G401 (cell line): Measurements from ENCODE around the gene SLX9. TPM values are rescaled to one million over a fixed set of nuclear protein-coding genes. Genes with fewer than 3 reads are reported as not detected.

Experiments
- DNase-seq: peaks from one replicate; pipeline ENCODE4 v3.0.0-alpha.2; 2015; ENCODE audit warnings: low spot score
- in situ Hi-C: cut with HindIII; loops from 2 replicates; pipeline ENCODE4 v1.10.0; 2016; ENCODE audit warnings: low sequenced_read_pairs, mixed read lengths
- total RNA-seq: library from RNA; depleted of rRNA; stranded (reverse); fragments of >200 nt; shearing (Covaris generic); gene quantifications from 2 replicates; pipeline ENCODE4 v1.2.3, GENCODE V29; 2014

The SLX9 gene
- total RNA-seq, 1 experiment from 2014 or later, result 48.2 TPM

DNA sequence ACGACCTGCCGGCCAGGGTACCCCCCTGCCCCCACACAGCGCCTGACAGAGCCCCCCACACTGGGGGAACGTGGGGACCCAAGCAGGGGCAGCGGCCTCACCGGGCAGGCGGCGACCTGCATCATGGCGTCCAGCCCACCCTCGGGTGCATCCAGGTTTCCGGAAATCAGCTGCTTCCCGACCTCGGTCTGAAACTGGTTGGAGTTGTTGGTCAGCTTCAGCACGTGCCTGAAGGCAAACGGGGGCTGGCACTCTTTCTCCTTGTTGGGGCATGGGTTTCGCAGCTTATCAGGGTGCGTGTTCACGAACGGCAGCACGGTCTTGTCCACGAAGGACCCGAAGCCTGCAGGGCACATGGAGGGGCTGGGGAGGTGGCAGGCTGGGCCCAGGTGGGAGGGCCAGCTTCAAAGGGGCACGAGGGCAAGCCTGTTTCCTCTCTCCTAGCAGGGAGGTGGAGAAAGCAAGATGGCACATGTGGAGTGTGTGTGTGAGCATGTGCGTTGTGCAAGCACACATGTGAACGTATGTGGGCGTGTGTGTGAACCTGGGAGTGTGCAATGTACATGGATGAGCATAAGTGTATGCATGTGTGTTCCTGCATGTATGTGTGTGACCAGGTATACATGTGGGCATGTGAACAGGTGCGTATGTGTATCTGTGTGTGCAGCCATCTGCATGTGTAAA is 38.3 kb upstream of the SLX9 start:
- no peak for DNase-seq
- in situ Hi-C loops, result no loop called here

DNA sequence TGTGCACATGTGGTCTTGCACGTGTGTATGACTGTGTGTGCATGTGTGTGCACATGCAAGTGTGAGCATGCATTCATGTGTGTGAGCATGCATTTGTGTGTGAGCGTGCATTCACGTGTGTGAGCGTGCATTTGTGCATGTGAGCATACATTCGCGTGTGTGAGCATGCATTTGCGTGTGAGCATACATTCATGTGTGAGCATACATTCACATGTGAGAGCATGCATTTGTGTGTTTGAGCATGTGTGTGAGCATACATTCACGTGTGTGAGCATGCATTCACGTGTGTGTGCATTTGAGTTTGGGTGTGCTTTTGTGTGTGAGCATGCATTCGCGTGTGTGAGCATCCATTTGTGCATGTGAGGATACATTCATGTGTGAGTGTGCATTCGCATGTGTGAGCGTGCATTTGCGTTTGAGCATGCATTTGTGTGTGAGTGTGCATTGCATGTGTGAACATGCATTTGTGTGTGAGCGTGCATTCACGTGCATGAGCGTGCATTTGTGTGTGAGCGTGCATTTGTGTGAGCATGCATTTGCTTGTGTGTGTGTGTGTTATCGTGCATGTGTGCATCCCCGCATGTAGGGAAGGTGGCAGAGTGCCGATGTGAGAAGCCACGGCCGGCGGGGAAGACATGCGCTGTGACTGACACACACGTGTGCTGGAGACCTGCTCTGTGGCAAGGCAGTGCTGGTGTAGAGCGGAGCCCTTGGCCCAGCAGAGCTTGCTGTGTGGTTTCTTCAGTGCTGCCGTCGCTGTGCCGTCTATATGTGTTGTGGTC is 37.4 kb upstream of the SLX9 start:
- in situ Hi-C loops, result no loop called here
- no peak for DNase-seq

DNA sequence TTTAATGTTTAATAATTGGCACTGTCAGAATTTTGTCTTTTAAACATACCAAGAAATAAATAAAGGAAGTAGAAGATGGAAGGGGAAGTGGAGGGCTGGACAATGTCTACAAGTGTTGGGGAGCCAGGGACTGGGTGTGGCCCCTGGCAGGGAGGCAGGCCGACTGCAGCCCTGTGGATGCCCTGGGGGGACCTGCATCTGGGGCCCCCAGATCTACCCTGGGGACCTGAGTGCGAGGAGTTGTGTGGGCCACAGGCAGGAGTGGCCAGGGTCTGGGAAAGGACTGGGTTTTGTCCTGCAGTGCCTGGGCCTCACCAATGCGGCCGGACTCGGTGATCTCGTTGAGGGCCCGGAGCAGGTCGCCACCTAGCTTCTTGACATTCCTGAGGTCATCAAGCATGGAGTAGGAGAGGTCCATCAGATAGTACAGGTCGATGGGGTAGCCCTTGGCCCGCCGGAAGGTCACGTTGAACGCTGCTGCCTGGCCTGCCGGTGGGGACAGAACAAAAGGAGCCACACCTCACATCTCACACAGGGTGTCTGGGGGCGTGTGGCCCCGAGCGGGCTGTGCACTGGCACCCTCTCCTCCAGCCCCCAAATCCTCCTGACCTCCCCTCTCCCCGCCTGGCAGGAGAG is 36.7 kb upstream of the SLX9 start:
- in situ Hi-C loops, result no loop called here
- no peak for DNase-seq

DNA sequence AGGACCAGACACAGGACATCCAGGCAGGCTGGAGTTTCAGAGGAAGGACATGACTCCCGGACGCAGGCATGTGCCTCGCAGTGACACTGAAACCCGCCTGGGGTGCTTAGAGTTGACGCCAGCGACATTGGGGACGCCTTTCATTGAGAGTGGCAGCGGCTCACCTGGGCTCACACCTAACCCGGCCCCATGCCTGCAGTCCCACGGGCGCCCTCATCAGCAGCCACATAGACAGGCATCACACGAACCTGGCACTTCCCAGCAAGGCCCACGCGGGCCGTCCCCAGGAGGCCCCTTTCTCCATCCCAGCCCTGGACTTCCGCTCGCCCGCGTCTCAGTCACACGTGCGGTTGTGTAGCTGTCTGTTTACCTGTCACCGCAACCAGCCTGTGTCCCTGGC is 36.1 kb upstream of the SLX9 start:
- in situ Hi-C loops, result no loop called here
- DNase-seq, result no peak

DNA sequence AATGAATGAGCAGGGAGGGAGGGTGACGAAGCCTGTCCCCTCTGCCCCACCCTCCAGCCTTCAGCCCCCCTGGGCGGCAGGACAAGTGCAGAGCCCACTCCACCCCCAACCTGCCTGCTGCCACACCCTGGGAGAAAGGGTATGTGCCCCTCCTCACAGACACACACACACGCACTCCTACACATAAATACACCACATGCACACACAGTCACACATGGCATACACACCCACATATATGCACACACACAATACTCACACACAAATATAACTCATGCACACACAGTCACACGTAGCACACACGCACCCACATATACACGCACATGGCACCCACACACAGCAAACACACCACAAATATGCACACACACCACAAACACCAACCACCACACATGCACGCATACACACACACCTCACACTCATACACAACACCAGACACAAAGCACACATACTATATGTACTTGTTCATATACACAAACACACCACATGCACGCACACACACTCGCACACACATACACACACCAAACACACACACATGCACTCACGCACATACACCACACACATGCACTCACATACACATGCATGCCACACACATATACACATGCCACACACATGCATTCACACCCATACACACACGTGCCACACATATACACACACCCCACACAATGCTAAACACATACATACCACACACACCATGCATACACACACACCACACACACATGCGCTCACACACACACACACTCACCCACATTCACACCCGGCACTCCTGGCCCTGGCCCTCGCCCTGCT is 35.5 kb upstream of the SLX9 start:
- in situ Hi-C loops, result no loop called here

DNA sequence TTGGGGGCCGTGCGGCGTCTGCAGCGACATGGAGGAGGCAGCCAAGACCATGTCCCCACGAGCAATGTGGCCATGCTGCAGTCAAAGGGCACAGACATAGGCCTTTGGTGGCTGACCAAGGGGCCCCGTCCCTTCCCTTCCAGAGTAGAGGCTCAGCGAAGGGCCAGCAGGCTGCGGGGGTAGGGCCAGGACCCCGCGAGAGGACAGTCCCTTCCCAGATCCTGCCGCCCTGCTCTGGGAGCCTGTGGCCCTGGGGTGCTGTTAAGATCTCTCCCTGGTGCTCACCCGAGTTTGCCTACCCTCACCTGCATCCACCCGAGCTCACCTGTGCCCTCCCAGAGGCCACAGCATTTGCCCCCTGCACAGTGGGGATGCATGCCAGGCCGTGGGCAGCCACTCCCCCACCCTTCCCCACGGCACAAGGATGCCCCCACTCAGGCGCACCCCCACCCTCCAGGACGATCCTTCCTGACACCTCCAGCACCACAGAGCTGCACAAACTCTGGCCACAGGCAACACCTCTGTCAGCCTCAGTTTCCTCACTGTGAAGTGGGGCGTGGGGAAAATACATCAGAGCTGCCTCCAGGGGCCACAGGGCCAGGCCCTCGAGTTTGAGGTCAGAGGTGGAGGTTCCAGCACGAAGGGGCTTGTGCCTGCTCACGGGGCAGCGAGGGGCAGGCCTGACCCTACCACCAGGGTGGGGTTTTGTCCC is 34.7 kb upstream of the SLX9 start:
- in situ Hi-C loops, result no loop called here
- no peak for DNase-seq

More for the DNA sequence above, 35.5 kb upstream of the SLX9 start:
- no peak for DNase-seq

DNA sequence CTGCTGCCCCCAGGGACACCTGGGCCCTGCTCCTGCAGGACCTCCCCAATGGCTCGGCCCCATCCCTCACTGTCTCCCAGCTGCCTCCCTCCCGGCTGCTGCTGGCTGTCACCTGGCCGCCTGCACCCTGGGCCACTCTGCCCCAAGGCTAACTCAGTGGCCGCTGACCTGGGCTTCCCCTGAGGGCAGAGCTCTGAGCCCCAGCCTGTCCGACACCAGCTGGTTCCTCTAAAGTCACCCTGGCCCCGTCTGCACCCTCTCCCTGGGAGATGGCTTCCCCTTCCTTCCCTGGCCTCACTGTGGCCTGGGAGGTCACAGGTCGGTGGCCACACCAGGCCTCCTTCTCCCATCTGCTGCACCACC is 34.1 kb upstream of the SLX9 start:
- no peak for DNase-seq

DNA sequence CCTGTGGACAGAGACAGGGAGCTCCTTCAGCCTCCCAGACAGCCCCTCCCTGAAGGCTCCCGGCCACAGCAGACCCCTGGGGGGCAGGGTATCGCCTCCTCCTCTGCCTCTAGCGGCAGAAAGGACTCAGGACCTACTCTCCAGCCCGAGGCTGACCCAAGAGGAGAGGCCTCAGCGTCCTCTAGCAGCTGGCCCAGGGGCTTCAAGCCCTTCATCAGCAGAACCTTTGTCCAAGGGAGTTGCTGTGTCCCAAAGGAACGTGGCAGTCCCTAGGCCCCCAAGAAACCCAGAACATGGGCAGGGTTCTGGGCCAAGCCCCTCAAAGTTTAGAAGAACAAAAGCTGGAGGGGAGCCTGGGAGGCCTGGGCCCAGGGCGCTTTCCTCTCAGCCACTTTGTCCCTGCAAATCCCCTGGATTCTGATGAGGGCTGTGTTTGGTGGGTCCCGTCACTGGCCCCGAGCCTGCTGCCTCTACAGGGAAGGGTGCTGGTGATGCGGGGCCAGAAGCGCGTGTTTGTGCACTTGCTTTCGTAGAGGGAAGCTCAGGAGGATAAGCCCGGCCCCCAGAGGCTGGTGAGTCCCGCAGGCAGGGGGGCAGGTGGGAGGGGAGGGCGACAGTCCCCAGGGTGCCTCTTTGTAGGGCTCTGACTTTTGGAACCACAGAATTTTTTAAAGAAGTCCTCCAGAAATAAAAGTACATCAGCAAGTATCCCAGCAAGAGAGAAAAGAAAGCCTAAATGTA is 32.4 kb upstream of the SLX9 start:
- DNase-seq, result no peak

More for the DNA sequence above, 34.1 kb upstream of the SLX9 start:
- in situ Hi-C loops, result no loop called here

DNA sequence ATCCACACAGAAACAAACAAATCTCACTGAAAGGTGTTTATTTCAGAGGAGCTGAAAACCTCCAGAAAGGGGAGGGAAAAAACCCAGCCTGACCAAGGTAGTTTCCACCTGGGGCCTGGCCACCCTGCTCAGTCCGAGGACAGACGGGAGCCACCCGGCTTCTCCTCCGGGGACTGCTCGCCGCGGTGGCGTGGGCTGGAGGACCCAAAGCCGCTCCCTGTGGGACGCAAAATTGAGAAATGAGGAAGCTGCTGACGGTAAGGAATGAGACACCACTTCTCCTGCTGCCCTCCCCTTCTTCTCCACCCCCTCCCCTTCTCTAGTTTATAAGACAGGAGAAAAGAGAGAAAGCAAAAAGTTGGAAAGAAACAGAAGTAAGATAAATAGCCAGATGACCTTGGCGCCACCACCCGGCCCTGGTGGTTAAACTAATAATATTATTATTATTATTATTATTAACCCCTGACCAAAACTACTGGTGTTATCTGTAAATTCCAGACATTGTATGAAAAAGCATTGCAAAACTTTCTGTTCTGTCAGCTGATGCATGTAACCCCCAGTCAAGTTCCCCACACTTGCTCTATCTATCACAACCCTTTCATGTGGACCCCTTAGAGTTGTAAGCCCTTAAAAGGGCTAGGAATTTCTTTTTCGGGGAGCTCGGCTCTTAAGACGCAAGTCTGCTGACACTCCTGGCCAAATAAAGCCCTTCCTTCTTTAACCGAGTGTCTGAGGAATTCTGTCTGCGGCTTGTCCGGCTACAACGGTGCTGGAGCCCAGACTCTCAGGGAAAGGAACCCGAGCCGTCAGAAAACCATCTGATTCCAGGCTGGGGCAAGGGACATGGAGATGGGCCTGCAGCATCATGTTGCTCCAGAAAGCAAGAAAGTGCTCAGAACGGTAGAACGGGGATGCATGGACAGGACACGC is 31.6 kb upstream of the SLX9 start:
- in situ Hi-C loops, result no loop called here
- no peak for DNase-seq

More for the DNA sequence above, 32.4 kb upstream of the SLX9 start:
- in situ Hi-C loops, result no loop called here

DNA sequence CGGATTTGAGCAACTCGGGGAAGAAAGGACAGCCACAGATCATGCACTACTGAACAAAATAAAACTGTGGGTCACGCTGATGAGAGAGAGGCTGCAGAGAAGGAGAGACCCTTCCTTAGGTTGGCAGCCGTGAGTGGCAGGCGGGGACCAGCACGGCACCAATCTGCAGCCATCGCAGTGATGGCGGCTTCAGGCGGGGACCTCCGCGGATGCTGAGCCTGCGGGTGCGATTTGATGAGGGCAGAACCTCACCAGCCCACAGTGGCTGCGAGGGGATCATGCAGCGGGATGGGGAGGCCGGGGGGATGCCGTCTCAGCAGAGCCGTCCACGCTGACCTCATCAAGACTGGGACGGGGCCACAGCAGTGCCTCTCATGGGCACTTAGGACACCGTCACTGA is 30.9 kb upstream of the SLX9 start:
- DNase-seq, result no peak
- in situ Hi-C loops, result no loop called here

DNA sequence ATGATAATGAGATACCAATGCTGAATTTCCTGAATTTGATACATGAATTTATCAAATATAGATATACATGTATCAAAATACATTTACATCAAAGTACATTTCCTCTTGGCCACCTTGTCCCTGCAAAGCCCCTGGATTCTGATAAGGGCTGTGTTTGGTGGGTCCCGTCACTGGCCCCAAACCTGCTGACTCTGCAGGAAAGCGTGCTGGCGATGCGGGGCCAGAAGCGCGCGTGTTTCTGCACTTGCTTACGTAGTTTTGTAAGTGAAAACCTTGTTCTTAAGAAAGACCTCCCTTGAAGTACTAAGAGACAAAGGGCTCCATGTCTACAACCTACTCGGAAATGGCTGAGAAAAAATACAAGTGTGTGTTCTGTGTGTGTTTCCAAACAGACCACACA is 30.1 kb upstream of the SLX9 start:
- in situ Hi-C loops, result no loop called here
- no peak for DNase-seq

DNA sequence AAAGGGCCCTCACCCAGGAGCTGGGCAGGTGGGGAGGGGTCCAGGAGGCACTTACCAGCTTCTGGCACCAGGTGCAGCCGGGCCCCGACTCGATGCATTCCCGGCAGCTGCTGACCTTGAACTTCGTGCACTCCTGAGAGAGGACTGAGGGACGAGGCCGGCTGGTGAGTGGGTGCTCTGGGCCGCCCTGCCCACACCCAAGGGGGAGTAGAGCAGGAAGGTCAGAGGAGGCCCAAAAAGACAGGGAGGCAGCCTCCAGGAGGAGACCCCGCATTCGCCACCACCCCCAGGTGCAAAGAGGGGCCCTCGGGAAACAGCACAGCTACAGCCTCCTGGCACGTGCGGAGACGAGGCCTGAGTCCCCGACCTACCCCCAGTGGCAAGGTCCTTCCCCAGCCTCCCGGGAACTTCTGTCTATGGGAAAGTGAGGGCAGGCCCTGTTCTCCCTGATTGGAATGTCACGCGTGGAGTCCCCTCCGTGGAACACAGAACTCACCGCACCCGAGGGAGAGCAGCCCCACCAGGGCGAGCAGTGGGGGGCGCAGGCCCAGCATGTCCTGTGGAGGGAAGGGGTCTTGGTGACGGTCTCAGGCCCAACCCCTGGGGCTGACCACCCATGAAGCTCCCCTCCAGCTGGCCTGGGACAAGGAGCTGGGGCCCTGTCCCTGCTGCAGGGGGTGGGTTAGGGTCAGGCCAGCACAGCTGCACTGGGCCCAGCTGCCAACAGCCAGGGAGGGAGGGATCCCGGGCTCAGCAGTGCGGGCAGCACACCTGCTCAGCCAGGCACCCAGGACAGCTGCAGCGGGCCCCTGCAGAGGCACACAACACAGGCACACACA is 29.4 kb upstream of the SLX9 start:
- DNase-seq, result no peak
- in situ Hi-C loops, result no loop called here

DNA sequence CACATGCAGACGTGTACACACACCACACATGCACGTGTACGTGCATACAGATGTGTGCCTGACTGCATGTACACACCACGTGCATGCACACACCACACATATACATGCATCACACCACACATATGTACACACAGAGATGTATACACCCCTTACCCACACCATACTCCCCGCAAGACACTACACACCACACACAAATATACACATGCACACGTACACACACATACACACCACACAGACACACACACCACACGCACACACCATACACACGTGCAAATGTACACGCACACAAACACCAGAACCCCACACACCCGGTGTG is 28.8 kb upstream of the SLX9 start:
- in situ Hi-C loops, result no loop called here
- no peak for DNase-seq

DNA sequence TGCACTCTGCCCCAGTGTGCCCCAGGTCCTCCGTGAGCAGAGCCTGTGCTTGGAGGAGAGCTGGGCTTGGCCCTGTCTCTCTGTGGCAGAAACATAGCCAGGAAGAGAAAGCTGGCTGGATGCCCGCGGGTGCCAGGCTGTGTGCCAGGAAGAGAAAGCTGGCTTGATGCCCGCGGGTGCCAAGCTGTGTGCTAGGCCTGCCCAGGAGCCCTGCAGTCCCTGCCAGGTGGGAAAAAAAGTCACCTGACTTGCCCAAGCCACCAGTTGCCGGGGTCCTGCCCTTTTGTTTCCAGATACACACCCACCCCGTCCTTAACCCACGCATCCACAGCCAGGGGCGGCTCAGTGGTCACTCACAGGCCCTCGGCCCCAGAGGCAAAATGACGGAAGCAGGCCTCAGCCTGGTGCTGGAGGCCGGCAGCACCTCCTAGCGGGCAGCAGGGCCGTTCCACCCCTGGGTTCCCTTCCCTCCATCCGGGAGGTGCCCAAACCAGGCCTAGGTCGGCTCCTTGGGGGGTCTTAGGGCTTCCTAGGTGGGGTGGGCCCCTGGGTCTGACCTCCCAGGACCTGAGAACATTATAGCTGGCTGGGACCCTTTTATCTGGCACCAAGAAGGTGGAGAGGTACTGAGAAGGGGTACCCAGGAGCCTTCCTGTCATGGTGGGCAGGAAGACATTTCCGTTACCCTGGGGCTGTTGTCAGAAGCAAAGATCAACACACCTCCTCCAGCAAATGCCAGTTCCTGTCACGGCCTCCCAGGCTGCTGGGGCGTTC is 28.3 kb upstream of the SLX9 start:
- in situ Hi-C loops, result no loop called here
- DNase-seq, result peak; percentile 92

DNA sequence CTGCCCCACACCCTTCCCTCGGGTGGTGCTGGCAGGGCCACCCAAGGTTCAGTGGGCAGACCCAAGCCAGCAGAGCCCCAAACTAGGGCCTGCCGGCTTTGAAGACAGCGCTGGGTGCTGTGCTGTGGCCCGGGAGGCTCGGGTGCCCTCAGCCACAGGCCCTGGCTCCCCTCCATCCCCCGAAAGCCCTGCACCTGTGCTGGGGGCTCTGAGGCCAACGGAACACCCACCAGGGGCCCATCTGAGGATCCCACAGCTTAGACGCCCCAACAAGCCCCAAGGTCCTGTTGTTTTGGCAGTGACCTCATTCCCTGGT is 27.7 kb upstream of the SLX9 start:
- in situ Hi-C loops, result no loop called here
- no peak for DNase-seq
